MCF 10A (cell line): Measurements from ENCODE around the gene HES4. TPM values are rescaled to one million over a fixed set of nuclear protein-coding genes. Genes with fewer than 3 reads are reported as not detected.

Experiments
- BruUV-seq: library from RNA; stranded (reverse); fragments of 400-500 nt; replicated peaks from 2 replicates; lab custom pipeline; 2021; lab: Mats Ljungman, UMichigan
- CTCF ChIA-PET: fragments of 300-600 bp; sonication (Branson Sonifier 250); formaldehyde crosslinking; extraction: SDS; loops from one replicate; lab custom pipeline; 2021; ENCODE audit warnings: antibody characterized with exemption, inconsistent platforms; lab: Yijun Ruan, JAX
- POLR2A ChIA-PET: fragments of 300-600, 350-650 bp; sonication (Branson Sonifier 250); formaldehyde crosslinking; extraction: SDS; loops from one replicate; lab custom pipeline; 2020; ENCODE audit warnings: antibody characterized with exemption, inconsistent platforms; lab: Yijun Ruan, JAX
- DNase-seq: peaks from one replicate; pipeline ENCODE4 v3.0.0-alpha.2; 2018; ENCODE audit not compliant: unreplicated experiment
- H3K27ac Mint-ChIP-seq: one replicate; pipeline ENCODE4 v1.8.0; 2022; ENCODE audit warnings: mild to moderate bottlenecking, low read depth, mixed read lengths; ENCODE audit not compliant: unreplicated experiment
- H3K27me3 Mint-ChIP-seq: one replicate; pipeline ENCODE4 v1.8.0; 2022; ENCODE audit warnings: mixed read lengths; ENCODE audit not compliant: insufficient read depth, unreplicated experiment
- H3K36me3 Mint-ChIP-seq: one replicate; pipeline ENCODE4 v1.8.0; 2022; ENCODE audit warnings: mild to moderate bottlenecking, moderate library complexity, mixed read lengths; ENCODE audit not compliant: insufficient read depth, unreplicated experiment
- H3K4me1 Mint-ChIP-seq: one replicate; pipeline ENCODE4 v1.8.0; 2022; ENCODE audit warnings: mixed read lengths; ENCODE audit not compliant: insufficient read depth, unreplicated experiment
- H3K4me3 Mint-ChIP-seq: one replicate; pipeline ENCODE4 v1.8.0; 2022; ENCODE audit warnings: mild to moderate bottlenecking, moderate library complexity, mixed read lengths; ENCODE audit not compliant: unreplicated experiment
- H3K9me3 Mint-ChIP-seq: one replicate; pipeline ENCODE4 v1.8.0; 2022; ENCODE audit warnings: mixed read lengths; ENCODE audit not compliant: unreplicated experiment
- CTCF ChIP-seq: fragments of 200-600 bp; IDR thresholded peaks from one replicate; pipeline ENCODE4 v1.8.0; 2022; ENCODE audit warnings: antibody characterized with exemption, mild to moderate bottlenecking; ENCODE audit not compliant: unreplicated experiment
- intact Hi-C: fragments of 100-400 bp; cut with micrococcal nuclease; formaldehyde crosslinking; loops from 2 replicates; pipeline ENCODE4 v1.14.1; 2022
- total RNA-seq: library from RNA; stranded (reverse); gene quantifications from 2 replicates; pipeline ENCODE4 v1.2.3, GENCODE V29; 2022

HES4 gene
- total RNA-seq, 1 experiment from 2014 or later: 42.1 TPM

- H3K27ac Mint-ChIP-seq: no peak overlapping the region
- intact Hi-C loops: no loop called here
These were observed 41.2 kb upstream of the HES4 start for GRCh38 chr1:1041092-1041523.

GRCh38 chr1:1040004-1040991, 40.4 kb upstream of the HES4 start:
- peak; percentile 52 for DNase-seq
- no peaks in the 10 kb centered on the region for H3K27me3 Mint-ChIP-seq
- no TSS peak for BruUV-seq
- intact Hi-C loops: no loop called here
- H3K9me3 Mint-ChIP-seq: no peaks in the 10 kb centered on the region
- H3K4me1 Mint-ChIP-seq: peaks cover 4% of the 10 kb centered on the region
- POLR2A ChIA-PET: interaction anchor here (1.5 kb wide), 1 partner anchor 27 kb away, joined by 4 read pairs; the partner anchor contains the start of gene ISG15
- H3K36me3 Mint-ChIP-seq: peaks cover 37% of the 10 kb centered on the region
- no peak overlapping the region for H3K4me3 Mint-ChIP-seq
- TF ChIP-seq CTCF: no peak
- CTCF ChIA-PET: interaction anchor here (1.1 kb wide), 2 partner anchors 24 to 38 kb away, joined by 4 read pairs; no protein-coding TSS in a partner anchor
- no peak overlapping the region for H3K27ac Mint-ChIP-seq

More at GRCh38 chr1:1041092-1041523, 41.2 kb upstream of the HES4 start:
- Mint-ChIP-seq H3K4me1 (peaks cover 4% of the 10 kb centered on the region), H3K4me3 (no peak overlapping the region), H3K36me3 (peaks cover 39% of the 10 kb centered on the region), H3K9me3 (no peaks in the 10 kb centered on the region), H3K27me3 (no peaks in the 10 kb centered on the region)
- POLR2A ChIA-PET: interaction anchor here (1.5 kb wide), 1 partner anchor 28 kb away, joined by 4 read pairs; the partner anchor contains the start of gene ISG15
- CTCF ChIA-PET: no interaction called here
- no peak for TF ChIP-seq CTCF
- TSS peak; percentile 21 for BruUV-seq
- DNase-seq: no peak

GRCh38 chr1:1039145-1039910, 39.4 kb upstream of the HES4 start:
- H3K4me3 Mint-ChIP-seq: no peak overlapping the region
- TF ChIP-seq CTCF: no peak
- no TSS peak for BruUV-seq
- ChIA-PET CTCF (interaction anchor here (0.7 to 2.0 kb wide), 5 partner anchors 20 to 37 kb away, joined by 3 to 8 read pairs (median 4); no protein-coding TSS in a partner anchor), POLR2A (interaction anchor here (1.1 to 1.5 kb wide), 2 partner anchors 20 to 26 kb away, joined by 4 read pairs; partner anchors contain the start of gene ISG15)
- H3K9me3 Mint-ChIP-seq: no peaks in the 10 kb centered on the region
- no peak overlapping the region for H3K27ac Mint-ChIP-seq
- H3K36me3 Mint-ChIP-seq: peaks cover 37% of the 10 kb centered on the region
- peaks cover 4% of the 10 kb centered on the region for H3K4me1 Mint-ChIP-seq
- DNase-seq: no peak
- H3K27me3 Mint-ChIP-seq: no peaks in the 10 kb centered on the region
- intact Hi-C loops: no loop called here
